Measurements from ENCODE around the gene ZNF518A.
"Not testable (repeated sequence)": the region's sequence is repeated elsewhere in the genome, so short reads cannot be mapped to it uniquely, and the experiment has no call there.

Gene ZNF518A

GRCh38 chr10:96188916-96189315, 58.8 kb downstream of the ZNF518A start:
- no peak overlapping the region for H3K4me3 Mint-ChIP-seq
- H3K27ac Mint-ChIP-seq: no peak overlapping the region
- peaks cover 13% of the 10 kb centered on the region for H3K27me3 Mint-ChIP-seq
- H3K9me3 Mint-ChIP-seq: peaks cover 13% of the 10 kb centered on the region
- H3K36me3 Mint-ChIP-seq: peaks cover 8% of the 10 kb centered on the region
- no peaks in the 10 kb centered on the region for H3K4me1 Mint-ChIP-seq

- peaks cover 13% of the 10 kb centered on the region for H3K9me3 Mint-ChIP-seq
- not testable (repeated sequence) for H3K27me3 Mint-ChIP-seq, H3K36me3 Mint-ChIP-seq, H3K4me3 Mint-ChIP-seq, H3K4me1 Mint-ChIP-seq, H3K27ac Mint-ChIP-seq
Observed at GRCh38 chr10:96189505-96189904, 59.4 kb downstream of the ZNF518A start.

- H3K4me3 Mint-ChIP-seq: no peak overlapping the region
- no peaks in the 10 kb centered on the region for H3K36me3 Mint-ChIP-seq
- H3K4me1 Mint-ChIP-seq: no peaks in the 10 kb centered on the region
- H3K27ac Mint-ChIP-seq: no peak overlapping the region
- peaks cover 4% of the 10 kb centered on the region for H3K27me3 Mint-ChIP-seq
- H3K9me3 Mint-ChIP-seq: no peaks in the 10 kb centered on the region
Observed at GRCh38 chr10:96201525-96201924, 71.4 kb downstream of the ZNF518A start.

GRCh38 chr10:96205580-96205979, 75.5 kb downstream of the ZNF518A start:
- no peaks in the 10 kb centered on the region for H3K9me3 Mint-ChIP-seq
- H3K4me1 Mint-ChIP-seq: no peaks in the 10 kb centered on the region
- no peaks in the 10 kb centered on the region for H3K27me3 Mint-ChIP-seq
- H3K4me3 Mint-ChIP-seq: no peak overlapping the region
- H3K27ac Mint-ChIP-seq: no peak overlapping the region
- H3K36me3 Mint-ChIP-seq: no peaks in the 10 kb centered on the region

- Mint-ChIP-seq H3K4me1 (no peaks in the 10 kb centered on the region), H3K27ac (no peak overlapping the region)
Observed at GRCh38 chr10:96208271-96208670, 78.2 kb downstream of the ZNF518A start.

GRCh38 chr10:96208946-96209345, 78.8 kb downstream of the ZNF518A start:
- Mint-ChIP-seq H3K4me3 (no peak overlapping the region), H3K27ac (no peak overlapping the region), H3K36me3 (no peaks in the 10 kb centered on the region), H3K27me3 (no peaks in the 10 kb centered on the region), H3K9me3 (no peaks in the 10 kb centered on the region), H3K4me1 (no peaks in the 10 kb centered on the region)

More at GRCh38 chr10:96208271-96208670, 78.2 kb downstream of the ZNF518A start:
- Mint-ChIP-seq H3K9me3 (no peaks in the 10 kb centered on the region), H3K36me3 (no peaks in the 10 kb centered on the region), H3K4me3 (no peak overlapping the region), H3K27me3 (no peaks in the 10 kb centered on the region)

GRCh38 chr10:96211764-96212163, 81.7 kb downstream of the ZNF518A start:
- H3K4me1 Mint-ChIP-seq: no peaks in the 10 kb centered on the region
- no peaks in the 10 kb centered on the region for H3K36me3 Mint-ChIP-seq
- H3K4me3 Mint-ChIP-seq: no peak overlapping the region
- H3K27me3 Mint-ChIP-seq: peaks cover 1% of the 10 kb centered on the region
- no peaks in the 10 kb centered on the region for H3K9me3 Mint-ChIP-seq
- H3K27ac Mint-ChIP-seq: no peak overlapping the region

- Mint-ChIP-seq H3K36me3 (no peaks in the 10 kb centered on the region), H3K9me3 (no peaks in the 10 kb centered on the region), H3K4me1 (no peaks in the 10 kb centered on the region), H3K27me3 (peaks cover 6% of the 10 kb centered on the region), H3K27ac (no peak overlapping the region), H3K4me3 (no peak overlapping the region)
Observed at GRCh38 chr10:96212911-96213310, 82.8 kb downstream of the ZNF518A start.

Measured in activated naive CD4-positive, alpha-beta T cell treated with anti-CD3 and anti-CD28 coated beads, Interleukin-2, amount 50 U/mL, for 24 hours (primary cell).